MM.1S (cell line): ENCODE measurements around the gene OR1I1.

Experiments used
- DNase-seq: peaks from one replicate; pipeline ENCODE4 v3.0.0-alpha.2; 2015
- H2AFZ ChIP-seq: fragments of 300-600 bp; sonication (generic); 2 replicates; pipeline ENCODE4 v1.6.0; 2016; ENCODE audit warnings: antibody characterized with exemption, low read length
- H3F3A ChIP-seq: fragments of 300-600 bp; sonication (generic); 2 replicates; pipeline ENCODE4 v1.6.1; 2016; ENCODE audit warnings: mild to moderate bottlenecking, antibody characterized with exemption, low read length, moderate library complexity, mixed read lengths; ENCODE audit not compliant: insufficient read depth
- H3K27ac ChIP-seq: fragments of 300-600 bp; sonication (generic); 2 replicates; pipeline ENCODE4 v1.5.1; 2016; ENCODE audit warnings: mild to moderate bottlenecking, low read length
- H3K27me3 ChIP-seq: fragments of 300-600 bp; sonication (generic); replicated peaks from 2 replicates; pipeline ENCODE4 v1.6.0; 2016; ENCODE audit warnings: low read length; ENCODE audit not compliant: insufficient read depth
- H3K36me3 ChIP-seq: fragments of 300-600 bp; sonication (generic); replicated peaks from 2 replicates; pipeline ENCODE4 v1.6.1; 2016; ENCODE audit warnings: mild to moderate bottlenecking, low read length, mixed read lengths; ENCODE audit not compliant: insufficient read depth
- H3K4me1 ChIP-seq: fragments of 300-600 bp; sonication (generic); 2 replicates; pipeline ENCODE4 v1.6.1; 2016; ENCODE audit warnings: low read length, mixed read lengths
- H3K4me2 ChIP-seq: fragments of 300-600 bp; sonication (generic); 2 replicates; pipeline ENCODE4 v1.6.0; 2016; ENCODE audit warnings: low read depth, low read length
- H3K4me3 ChIP-seq: fragments of 300-600 bp; sonication (generic); 2 replicates; pipeline ENCODE4 v1.5.1; 2016; ENCODE audit warnings: low read length, mixed read lengths
- H3K79me2 ChIP-seq: fragments of 300-600 bp; sonication (generic); 2 replicates; pipeline ENCODE4 v1.6.1; 2016; ENCODE audit warnings: mixed run types, low read length, mixed read lengths
- H3K9ac ChIP-seq: fragments of 300-600 bp; sonication (generic); 2 replicates; pipeline ENCODE4 v1.6.1; 2016; ENCODE audit warnings: low read length, mixed read lengths
- H3K9me2 ChIP-seq: fragments of 300-600 bp; sonication (generic); replicated peaks from 2 replicates; pipeline ENCODE4 v1.6.1; 2016; ENCODE audit warnings: mild to moderate bottlenecking, low read length, mixed read lengths; ENCODE audit not compliant: insufficient read depth
- H3K9me3 ChIP-seq: fragments of 300-600 bp; sonication (generic); replicated peaks from 2 replicates; pipeline ENCODE4 v1.6.1; 2016; ENCODE audit warnings: mild to moderate bottlenecking, low read length, mixed read lengths; ENCODE audit not compliant: insufficient read depth
- H4K20me1 ChIP-seq: fragments of 300-600 bp; sonication (generic); 2 replicates; pipeline ENCODE4 v1.6.1; 2016; ENCODE audit warnings: mild to moderate bottlenecking, low read length, moderate library complexity, mixed read lengths; ENCODE audit not compliant: insufficient read depth
- EZH2 ChIP-seq: fragments of 300-600 bp; sonication (generic); optimal IDR thresholded peaks from 2 replicates; pipeline ENCODE3; 2017; ENCODE audit warnings: low read depth, mild to moderate bottlenecking, antibody characterized with exemption, low read length, mixed read lengths
- EZH2phosphoT487 ChIP-seq: fragments of 300-600 bp; sonication (generic); IDR thresholded peaks from 2 replicates; pipeline ENCODE4 v1.6.1; 2018; ENCODE audit warnings: antibody characterized with exemption, low read length
- TF ChIP-seq, protein P1 (sequence below): fragments of 300-600 bp; sonication (generic); IDR thresholded peaks from 2 replicates; pipeline ENCODE4 v1.5.1; 2016; ENCODE audit warnings: antibody characterized with exemption, low read length, mixed read lengths

OR1I1 gene

DNA sequence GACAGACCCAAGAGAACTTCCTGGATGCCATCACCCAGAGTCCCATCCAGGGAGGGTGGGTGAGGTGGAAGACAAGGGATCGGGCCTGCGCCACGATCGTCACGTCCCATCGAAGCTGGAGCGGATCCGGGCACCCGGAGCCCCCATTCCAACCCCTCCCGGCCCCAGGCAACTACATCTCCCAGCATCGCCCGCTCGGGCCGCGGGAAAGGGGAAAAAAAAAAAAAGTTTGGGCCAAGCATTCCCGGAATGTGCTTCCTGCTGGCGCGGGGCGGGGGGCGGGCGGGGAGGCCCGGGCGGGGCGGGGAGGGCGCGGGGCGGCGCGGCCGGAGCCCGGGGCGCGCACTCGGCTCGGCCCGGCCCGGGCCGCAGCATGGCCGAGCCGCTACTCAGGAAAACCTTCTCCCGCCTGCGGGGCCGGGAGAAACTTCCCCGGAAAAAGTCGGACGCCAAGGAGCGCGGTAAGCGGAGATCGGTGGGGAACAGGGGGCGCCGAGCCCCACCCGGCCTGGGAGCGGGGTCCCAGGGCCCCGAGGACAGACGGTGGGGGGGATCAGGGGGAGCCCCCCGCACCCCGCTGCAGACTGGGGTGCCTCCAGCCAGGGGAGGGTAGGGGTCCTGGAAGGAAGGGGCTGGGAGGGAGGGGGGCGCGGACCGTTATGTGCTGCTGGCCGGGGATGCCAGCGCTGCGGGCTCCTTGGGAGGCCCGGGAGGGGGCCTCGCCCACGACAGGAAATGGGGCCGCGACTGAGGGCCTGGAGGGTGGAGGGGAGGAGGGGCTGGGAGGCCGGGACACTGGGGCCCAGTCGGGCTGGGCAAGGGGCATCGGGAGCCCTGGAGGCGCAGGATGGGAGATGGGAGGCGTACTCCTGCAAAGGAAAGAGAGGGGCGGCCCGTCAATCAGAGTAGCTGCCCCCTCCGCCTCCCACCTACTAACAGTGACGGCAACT, 25.3 kb downstream of the OR1I1 start, which contains the start of gene SYDE1:
SYDE1 (plus strand) TSS at position 341 of the 950 bp plus-strand sequence; CDS start at position 374, 33 bp downstream.
- Histone ChIP-seq H3K4me1 (no peaks in the 10 kb centered on the region), H3K9me2 (no peaks in the 10 kb centered on the region), H3K36me3 (no peaks in the 10 kb centered on the region), H3K4me3 (no peak within 1 kb of the TSS), H3K9me3 (no peaks in the 10 kb centered on the region), H4K20me1 (no peaks in the 10 kb centered on the region), H3K9ac (no peak within 1 kb of the TSS), H3K79me2 (no peaks in the 10 kb centered on the region), H2AFZ (no peak within 1 kb of the TSS), H3F3A (no peaks in the 10 kb centered on the region), H3K4me2 (no peak within 1 kb of the TSS), H3K27ac (no peak within 1 kb of the TSS), H3K27me3 (peaks cover 72% of the 10 kb centered on the region)
- no peak for DNase-seq
- TF ChIP-seq EZH2 (no peak), EZH2phosphoT487 (no peak)
- TF ChIP-seq, protein P1, sequence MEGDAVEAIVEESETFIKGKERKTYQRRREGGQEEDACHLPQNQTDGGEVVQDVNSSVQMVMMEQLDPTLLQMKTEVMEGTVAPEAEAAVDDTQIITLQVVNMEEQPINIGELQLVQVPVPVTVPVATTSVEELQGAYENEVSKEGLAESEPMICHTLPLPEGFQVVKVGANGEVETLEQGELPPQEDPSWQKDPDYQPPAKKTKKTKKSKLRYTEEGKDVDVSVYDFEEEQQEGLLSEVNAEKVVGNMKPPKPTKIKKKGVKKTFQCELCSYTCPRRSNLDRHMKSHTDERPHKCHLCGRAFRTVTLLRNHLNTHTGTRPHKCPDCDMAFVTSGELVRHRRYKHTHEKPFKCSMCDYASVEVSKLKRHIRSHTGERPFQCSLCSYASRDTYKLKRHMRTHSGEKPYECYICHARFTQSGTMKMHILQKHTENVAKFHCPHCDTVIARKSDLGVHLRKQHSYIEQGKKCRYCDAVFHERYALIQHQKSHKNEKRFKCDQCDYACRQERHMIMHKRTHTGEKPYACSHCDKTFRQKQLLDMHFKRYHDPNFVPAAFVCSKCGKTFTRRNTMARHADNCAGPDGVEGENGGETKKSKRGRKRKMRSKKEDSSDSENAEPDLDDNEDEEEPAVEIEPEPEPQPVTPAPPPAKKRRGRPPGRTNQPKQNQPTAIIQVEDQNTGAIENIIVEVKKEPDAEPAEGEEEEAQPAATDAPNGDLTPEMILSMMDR: no peak

DNA sequence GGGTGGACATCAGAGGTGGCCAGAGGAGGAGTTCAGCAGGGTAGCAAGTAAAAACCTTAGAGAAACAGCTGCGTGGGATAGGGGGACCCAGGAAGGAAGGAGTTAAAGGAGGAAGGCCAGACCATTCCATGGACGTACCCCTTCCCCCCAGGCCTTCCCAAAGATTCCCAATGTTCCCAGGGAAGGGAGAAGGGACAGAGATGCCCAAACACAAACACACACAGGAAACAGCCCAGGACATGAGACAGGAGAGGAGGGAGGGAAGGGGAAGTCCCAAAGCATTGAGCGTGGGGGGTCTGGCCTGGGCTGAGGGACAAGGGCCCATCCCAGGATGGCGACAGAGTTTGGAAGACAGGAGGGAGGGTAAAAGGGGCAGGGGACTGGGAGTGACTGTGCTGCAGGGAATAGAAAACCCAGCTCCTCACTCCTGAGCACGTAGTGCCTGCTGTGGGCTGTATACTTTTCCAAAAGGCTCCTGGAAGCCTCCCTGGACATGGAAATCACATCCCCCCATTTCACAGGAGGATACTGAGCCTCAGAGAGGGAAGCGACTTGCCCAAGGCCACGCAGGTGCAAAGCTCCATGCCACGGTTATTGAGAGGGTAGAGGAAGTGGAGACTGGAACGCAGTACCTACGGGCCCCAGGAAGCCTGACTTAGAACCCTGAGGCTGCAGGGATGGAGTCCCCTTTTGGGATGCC, 26.3 kb downstream of the OR1I1 start:
- H3K4me1 ChIP-seq: no peaks in the 10 kb centered on the region
- no peaks in the 10 kb centered on the region for H3K79me2 ChIP-seq
- no peaks in the 10 kb centered on the region for H3F3A ChIP-seq
- no peak for DNase-seq
- no peaks in the 10 kb centered on the region for H3K9me3 ChIP-seq
- H3K9ac ChIP-seq: no peak overlapping the region
- H3K27me3 ChIP-seq: peaks cover 68% of the 10 kb centered on the region
- H3K4me3 ChIP-seq: no peak overlapping the region
- no peaks in the 10 kb centered on the region for H3K9me2 ChIP-seq
- no peaks in the 10 kb centered on the region for H4K20me1 ChIP-seq
- H3K4me2 ChIP-seq: no peak overlapping the region
- no peak overlapping the region for H3K27ac ChIP-seq
- TF ChIP-seq, protein P1: no peak
- TF ChIP-seq EZH2phosphoT487: no peak
- TF ChIP-seq EZH2: no peak
- H2AFZ ChIP-seq: no peak overlapping the region
- no peaks in the 10 kb centered on the region for H3K36me3 ChIP-seq

- Histone ChIP-seq H2AFZ (no peak overlapping the region), H3K4me1 (no peaks in the 10 kb centered on the region), H3K4me3 (no peak overlapping the region), H3K9ac (no peak overlapping the region), H3K79me2 (no peaks in the 10 kb centered on the region), H3K27ac (no peak overlapping the region), H3K36me3 (no peaks in the 10 kb centered on the region), H3K9me3 (no peaks in the 10 kb centered on the region), H3K27me3 (peaks cover 63% of the 10 kb centered on the region), H4K20me1 (no peaks in the 10 kb centered on the region), H3K9me2 (no peaks in the 10 kb centered on the region), H3F3A (no peaks in the 10 kb centered on the region), H3K4me2 (no peak overlapping the region)
- DNase-seq: no peak
- TF ChIP-seq, protein P1: no peak
- no peak for TF ChIP-seq EZH2phosphoT487
- TF ChIP-seq EZH2: no peak
These were observed 27.1 kb downstream of the OR1I1 start for GRCh38 chr19:15108845-15109767.
